Measurements from ENCODE around the gene MEIS3.
"Not testable (repeated sequence)": the region's sequence is repeated elsewhere in the genome, so short reads cannot be mapped to it uniquely, and the experiment has no call there.

The MEIS3 gene

GRCh38 chr19:47384533-47384932, 34.8 kb downstream of the MEIS3 start:
- not testable (repeated sequence) for DNase-seq, ATAC-seq

- not testable (repeated sequence) for DNase-seq, ATAC-seq
Observed at GRCh38 chr19:47383890-47384289, 35.4 kb downstream of the MEIS3 start.

- no peak for ATAC-seq
- DNase-seq: no peak
Observed at GRCh38 chr19:47381653-47382279, 37.6 kb downstream of the MEIS3 start.

GRCh38 chr19:47381121-47381520, 38.2 kb downstream of the MEIS3 start:
- no peak for DNase-seq
- ATAC-seq: no peak

- no peak for ATAC-seq
- DNase-seq: no peak
Observed at GRCh38 chr19:47380559-47380958, 38.8 kb downstream of the MEIS3 start.

- no peak for DNase-seq
- ATAC-seq: no peak
Observed at GRCh38 chr19:47379381-47379938, 39.9 kb downstream of the MEIS3 start.

GRCh38 chr19:47378246-47378645, 41.1 kb downstream of the MEIS3 start:
- ATAC-seq (no peak), DNase-seq (no peak)

- no peak for ATAC-seq
- DNase-seq: no peak
Observed at GRCh38 chr19:47377801-47378200, 41.5 kb downstream of the MEIS3 start.

GRCh38 chr19:47377208-47377701, 42.1 kb downstream of the MEIS3 start:
- ATAC-seq (no peak), DNase-seq (no peak)

GRCh38 chr19:47376589-47377144, 42.7 kb downstream of the MEIS3 start:
- ATAC-seq (no peak), DNase-seq (no peak)

- ATAC-seq: no peak
Observed at GRCh38 chr19:47375694-47376588, 43.4 kb downstream of the MEIS3 start.

GRCh38 chr19:47374876-47375693, 44.2 kb downstream of the MEIS3 start:
- peak; percentile 10 for ATAC-seq
- no peak for DNase-seq

More at GRCh38 chr19:47375694-47376588, 43.4 kb downstream of the MEIS3 start:
- no peak for DNase-seq

- no peak for DNase-seq
- ATAC-seq: no peak
Observed at GRCh38 chr19:47373246-47374240, 45.8 kb downstream of the MEIS3 start.

GRCh38 chr19:47372603-47373002, 46.7 kb downstream of the MEIS3 start:
- ATAC-seq (no peak), DNase-seq (no peak)

GRCh38 chr19:47371261-47371660, 48.1 kb downstream of the MEIS3 start:
- ATAC-seq (no peak), DNase-seq (no peak)

GRCh38 chr19:47370045-47370611, 49.2 kb downstream of the MEIS3 start:
- no peak for ATAC-seq

GRCh38 chr19:47365455-47365854, 53.9 kb downstream of the MEIS3 start:
- ATAC-seq, DNase-seq: not testable (repeated sequence)

More at GRCh38 chr19:47370045-47370611, 49.2 kb downstream of the MEIS3 start:
- DNase-seq: no peak

- ATAC-seq: no peak
- DNase-seq: no peak
Observed at GRCh38 chr19:47363758-47364531, 55.4 kb downstream of the MEIS3 start.

GRCh38 chr19:47362321-47362720, 57.0 kb downstream of the MEIS3 start:
- no peak for ATAC-seq
- no peak for DNase-seq

All from stimulated activated naive CD8-positive, alpha-beta T cell treated with anti-CD3 and anti-CD28 coated beads, Interleukin-15, Interleukin-2, amounts not matched to agents 100 U/mL and 50 U/mL, for 24 hours (primary cell).